Kidney epithelial cell (primary cell): Measurements from ENCODE around the gene LIPC. TPM values are rescaled to one million over a fixed set of nuclear protein-coding genes. Genes with fewer than 3 reads are reported as not detected.

Source experiments
- DNase-seq: peaks from one replicate; pipeline ENCODE4 v3.0.0-alpha.2; 2010; ENCODE audit warnings: low read depth
- H3K27me3 ChIP-seq: 2 replicates; pipeline ENCODE4 v1.6.0; 2011; ENCODE audit warnings: low read length; ENCODE audit not compliant: control insufficient read depth, insufficient read depth
- H3K36me3 ChIP-seq: 2 replicates; pipeline ENCODE4 v1.5.1; 2011; ENCODE audit warnings: low read length; ENCODE audit not compliant: control insufficient read depth, insufficient read depth
- H3K4me3 ChIP-seq: 2 replicates; pipeline ENCODE4 v1.5.1; 2011; ENCODE audit warnings: low read depth, mild to moderate bottlenecking, control low read depth, low read length
- CTCF ChIP-seq: IDR thresholded peaks from 2 replicates; pipeline ENCODE4 v1.5.1; 2011; ENCODE audit warnings: mild to moderate bottlenecking, moderate library complexity, low read length, control low read depth, inconsistent platforms; ENCODE audit not compliant: insufficient read depth, poor library complexity, severe bottlenecking
- total RNA-seq: library from RNA; depleted of rRNA; stranded (reverse); fragments of >200 nt; gene quantifications from 2 replicates; pipeline ENCODE4 v1.2.3, GENCODE V29; 2015

Gene LIPC
- total RNA-seq, 1 donor from 2014 or later, result 1.3 TPM

- no peaks in the 10 kb centered on the region for H3K36me3 ChIP-seq
- no peak overlapping the region for H3K4me3 ChIP-seq
- TF ChIP-seq CTCF, result no peak
- H3K27me3 ChIP-seq, result no peaks in the 10 kb centered on the region
- no peak for DNase-seq
Observed at GRCh38 chr15:58423205-58423604, 8.6 kb upstream of the LIPC start.

GRCh38 chr15:58423831-58424608, 7.8 kb upstream of the LIPC start:
- DNase-seq, result no peak
- Histone ChIP-seq H3K27me3 (no peaks in the 10 kb centered on the region), H3K4me3 (no peak overlapping the region), H3K36me3 (no peaks in the 10 kb centered on the region)
- TF ChIP-seq CTCF, result no peak

GRCh38 chr15:58424722-58425121, 7.1 kb upstream of the LIPC start:
- no peak for TF ChIP-seq CTCF
- Histone ChIP-seq H3K27me3 (no peaks in the 10 kb centered on the region), H3K36me3 (no peaks in the 10 kb centered on the region), H3K4me3 (no peak overlapping the region)
- no peak for DNase-seq

- TF ChIP-seq CTCF, result no peak
- no peak for DNase-seq
Observed at GRCh38 chr15:58425185-58425584, 6.6 kb upstream of the LIPC start.

GRCh38 chr15:58425834-58426233, 6.0 kb upstream of the LIPC start:
- Histone ChIP-seq H3K4me3 (no peak overlapping the region), H3K36me3 (no peaks in the 10 kb centered on the region), H3K27me3 (no peaks in the 10 kb centered on the region)
- no peak for TF ChIP-seq CTCF
- DNase-seq, result no peak

More at GRCh38 chr15:58425185-58425584, 6.6 kb upstream of the LIPC start:
- Histone ChIP-seq H3K27me3 (no peaks in the 10 kb centered on the region), H3K4me3 (no peak overlapping the region), H3K36me3 (no peaks in the 10 kb centered on the region)

- no peaks in the 10 kb centered on the region for H3K36me3 ChIP-seq
- DNase-seq, result no peak
- no peak for TF ChIP-seq CTCF
- H3K27me3 ChIP-seq, result no peaks in the 10 kb centered on the region
- H3K4me3 ChIP-seq, result no peak overlapping the region
Observed at GRCh38 chr15:58426501-58426900, 5.3 kb upstream of the LIPC start.
